NCI-H1092 treated with DMSO at 0.1 percent for 48 hours (cell line): ENCODE measurements around the gene CCDC15.

Experiments
- DNase-seq: peaks from one replicate; lab custom pipeline; 2025; lab: John Stamatoyannopoulos, UW

The CCDC15 gene, protein sequence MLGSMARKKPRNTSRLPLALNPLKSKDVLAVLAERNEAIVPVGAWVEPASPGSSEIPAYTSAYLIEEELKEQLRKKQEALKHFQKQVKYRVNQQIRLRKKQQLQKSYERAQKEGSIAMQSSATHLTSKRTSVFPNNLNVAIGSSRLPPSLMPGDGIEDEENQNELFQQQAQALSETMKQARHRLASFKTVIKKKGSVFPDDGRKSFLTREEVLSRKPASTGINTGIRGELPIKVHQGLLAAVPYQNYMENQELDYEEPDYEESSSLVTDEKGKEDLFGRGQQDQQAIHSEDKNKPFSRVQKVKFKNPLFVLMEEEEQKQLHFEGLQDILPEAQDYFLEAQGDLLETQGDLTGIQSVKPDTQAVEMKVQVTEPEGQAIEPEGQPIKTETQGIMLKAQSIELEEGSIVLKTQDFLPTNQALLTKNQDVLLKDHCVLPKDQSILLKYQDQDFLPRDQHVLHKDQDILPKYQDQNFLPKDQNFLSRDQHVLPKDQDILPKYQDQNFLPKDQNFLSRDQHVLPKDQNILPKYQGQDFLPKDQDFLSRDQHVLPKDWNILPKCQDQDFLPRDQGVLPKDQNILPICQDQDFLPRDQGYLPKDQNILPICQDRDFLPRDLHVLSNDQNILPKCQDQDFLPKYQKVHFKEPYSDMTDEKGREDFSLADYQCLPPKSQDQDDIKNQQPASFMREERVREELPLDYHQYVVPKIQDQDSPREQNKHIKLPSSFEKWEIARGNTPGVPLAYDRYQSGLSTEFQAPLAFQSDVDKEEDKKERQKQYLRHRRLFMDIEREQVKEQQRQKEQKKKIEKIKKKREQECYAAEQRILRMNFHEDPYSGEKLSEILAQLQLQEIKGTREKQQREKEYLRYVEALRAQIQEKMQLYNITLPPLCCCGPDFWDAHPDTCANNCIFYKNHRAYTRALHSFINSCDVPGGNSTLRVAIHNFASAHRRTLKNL

DNA sequence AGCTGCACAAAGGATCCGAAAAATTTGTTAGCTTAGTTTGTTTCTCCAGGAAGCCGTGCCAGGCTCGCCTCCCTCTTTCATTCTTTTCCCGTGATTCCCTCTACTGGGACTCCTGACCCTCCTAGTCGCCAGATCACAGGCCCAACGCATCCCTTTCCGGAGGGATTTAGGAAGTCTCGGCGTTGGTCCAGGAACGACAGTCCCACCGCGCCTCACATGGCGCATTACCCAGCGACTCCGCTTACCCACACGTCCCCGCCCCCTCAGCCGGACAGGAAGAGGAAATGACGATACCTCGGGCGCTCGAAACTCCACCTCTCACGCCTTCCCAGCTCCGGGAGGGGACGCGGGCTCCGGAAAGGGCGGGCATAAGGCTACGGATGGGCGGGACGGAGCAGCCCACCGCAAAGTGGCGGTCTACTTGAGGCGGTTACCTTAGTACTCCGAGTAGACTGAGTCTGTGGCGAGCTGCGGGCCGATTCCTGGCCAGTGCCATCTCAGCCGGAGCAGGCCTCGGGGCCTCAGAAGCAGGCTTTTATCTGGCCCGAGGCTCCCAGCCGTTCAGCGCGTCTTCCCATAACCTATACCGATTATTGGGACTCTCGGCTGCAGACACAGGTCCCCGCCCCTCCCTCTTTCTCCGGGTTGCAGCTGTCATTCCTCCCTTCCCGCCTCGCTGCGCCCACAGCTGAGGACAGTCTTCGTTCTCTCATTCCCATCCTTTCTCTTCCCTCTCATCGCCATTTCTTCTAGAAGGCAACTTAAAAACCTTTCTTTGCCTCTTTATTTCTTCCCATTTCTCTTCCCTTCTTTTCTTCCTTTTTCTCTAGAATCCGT is at the start of gene CCDC15:
CCDC15 (plus strand) TSS at position 450 of the 837 bp plus-strand sequence. CDS start 531 bp downstream, outside the sequence.
- DNase-seq = peak; percentile 100

DNA sequence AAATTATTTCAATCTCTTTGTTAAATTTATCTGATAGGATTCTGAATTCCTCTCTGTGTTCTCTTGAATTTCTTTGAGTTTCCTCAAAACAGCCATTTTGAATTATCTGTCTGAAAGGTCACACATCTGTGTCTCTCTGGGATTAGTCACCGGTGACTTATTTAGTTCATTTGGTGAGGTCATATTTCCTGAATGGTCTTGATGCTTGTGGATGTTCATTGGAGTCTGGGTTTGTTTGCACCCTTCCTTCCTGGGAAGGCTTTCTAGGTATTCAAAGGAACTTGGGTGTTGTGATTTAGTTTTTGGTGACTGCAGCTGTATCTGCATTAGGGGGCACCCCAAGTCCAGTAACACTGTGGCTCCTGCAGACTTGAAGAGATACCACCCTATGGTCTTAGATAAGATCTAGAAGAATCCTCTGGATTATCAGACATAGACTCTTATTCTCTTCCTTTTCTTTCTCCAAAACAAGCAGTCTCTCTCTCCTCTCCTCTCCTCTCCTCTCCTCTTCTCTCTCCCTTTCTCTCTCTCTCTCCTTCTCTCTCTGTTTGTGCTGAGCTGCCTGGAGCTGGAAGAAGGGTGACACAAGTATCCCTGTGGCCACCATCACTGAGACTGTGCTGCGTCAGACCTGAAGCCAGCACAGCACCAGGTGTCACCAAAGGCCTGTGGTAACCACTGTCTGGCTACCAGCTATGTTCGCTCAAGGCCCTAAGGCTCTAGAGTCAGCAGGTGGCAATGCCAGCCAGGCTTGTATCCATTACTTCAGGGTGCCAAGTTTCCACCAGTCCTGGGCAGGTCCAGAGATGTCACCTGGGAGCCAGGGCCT is 38.2 kb upstream of the CCDC15 start:
- DNase-seq = no peak

DNA sequence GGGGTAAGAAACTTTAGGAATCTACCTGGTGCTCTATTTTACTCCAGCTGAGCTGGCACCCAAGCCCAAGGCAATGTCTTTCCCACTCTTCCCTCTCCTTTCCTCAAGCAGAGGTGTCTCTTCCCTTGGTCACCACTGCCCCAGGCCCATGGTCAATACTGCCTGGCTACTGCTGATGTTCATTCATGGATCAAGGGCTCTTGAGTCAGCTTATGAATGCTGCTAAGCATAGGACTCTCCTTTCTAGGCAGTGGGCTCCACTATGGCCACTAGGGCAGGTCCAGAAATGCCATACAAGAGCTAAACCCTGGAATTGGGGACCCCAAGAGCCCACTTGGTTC is 37.7 kb upstream of the CCDC15 start:
- no peak for DNase-seq

DNA sequence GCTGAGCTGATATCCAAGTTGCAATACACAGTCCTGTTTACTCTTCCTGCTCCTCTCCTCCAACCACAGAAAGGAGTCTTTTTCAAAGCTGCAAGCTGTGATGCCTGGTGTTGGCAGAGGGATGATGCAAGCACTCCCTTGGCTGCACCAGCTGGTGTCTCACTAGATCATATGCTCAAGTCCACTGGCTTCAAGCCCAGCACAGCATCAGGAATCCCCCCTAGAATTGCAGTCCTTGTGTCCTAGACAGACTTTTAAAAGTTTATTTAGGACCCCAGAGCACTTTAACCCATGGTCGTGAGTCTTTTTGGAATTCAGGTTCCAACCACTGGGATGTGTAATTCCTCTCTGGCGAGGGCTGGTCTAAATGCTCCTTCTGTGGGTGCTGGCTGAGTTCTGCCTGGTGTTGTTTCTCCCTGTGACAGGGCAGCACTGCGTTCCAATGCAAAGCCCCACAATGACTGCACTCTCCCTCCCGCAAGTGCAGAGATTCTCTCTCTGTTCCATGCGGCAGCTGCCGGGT is 36.8 kb upstream of the CCDC15 start:
- DNase-seq = no peak

DNA sequence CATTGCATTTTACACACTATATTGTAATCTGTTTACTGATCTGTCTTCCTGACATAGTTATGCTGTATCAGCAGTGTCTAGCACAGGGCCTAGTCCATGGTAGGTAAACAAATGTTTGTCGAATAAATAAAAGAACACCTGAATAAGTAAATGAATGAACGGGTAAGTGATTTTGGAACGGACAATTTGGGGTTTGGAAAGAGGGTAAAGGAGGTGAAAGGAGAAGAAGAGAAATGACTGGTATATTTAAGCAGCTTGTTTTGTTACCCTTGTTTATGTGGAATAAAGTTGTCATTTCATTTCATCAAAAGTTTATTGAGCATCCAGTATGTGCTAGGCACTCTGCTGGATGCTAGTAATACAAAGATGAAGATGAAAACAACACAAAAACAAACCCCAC is 35.1 kb upstream of the CCDC15 start, which contains the start of gene HEPN1:
HEPN1 (plus strand) TSS at position 301 of the 400 bp plus-strand sequence.
- DNase-seq = no peak

DNA sequence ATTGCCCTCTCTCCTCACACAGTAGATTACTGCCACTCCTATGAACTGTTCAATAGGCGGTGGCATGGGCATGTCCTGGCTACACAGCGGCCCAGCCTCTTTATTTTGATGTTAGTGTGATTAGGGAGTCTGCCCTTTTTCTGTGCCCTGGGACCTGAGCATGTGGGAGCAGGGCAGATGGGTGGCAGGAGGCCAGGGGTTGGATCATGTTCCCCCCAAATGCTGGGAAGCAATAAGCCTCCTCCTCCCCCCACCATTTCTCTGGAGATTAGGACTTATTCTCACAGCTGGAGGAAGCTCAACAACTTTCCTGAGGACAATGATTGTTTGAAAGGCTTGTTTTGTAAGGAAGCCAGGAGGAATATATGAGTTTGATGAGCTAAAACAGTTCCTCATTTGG is 34.1 kb upstream of the CCDC15 start:
- DNase-seq = no peak

DNA sequence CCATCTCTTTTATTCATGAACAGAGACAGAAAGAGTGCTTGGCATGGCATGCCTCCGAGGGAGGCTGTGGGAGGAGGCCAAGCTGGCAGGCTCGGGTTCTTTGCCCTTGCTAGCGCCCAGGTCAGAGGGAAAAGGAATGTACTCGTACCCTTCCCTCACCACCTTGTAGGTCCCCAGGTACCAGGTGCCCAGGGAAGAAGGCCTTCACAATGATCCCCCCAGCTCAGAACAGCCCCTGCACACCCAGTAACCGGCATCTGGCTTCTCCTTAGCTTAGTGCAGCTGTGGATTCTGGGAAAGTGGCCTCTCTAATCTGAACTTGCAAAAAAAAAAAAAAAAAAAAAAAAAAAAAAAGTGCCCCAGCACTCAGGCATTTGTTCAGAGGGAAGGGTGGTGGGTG is 33.6 kb upstream of the CCDC15 start:
- DNase-seq = no peak

DNA sequence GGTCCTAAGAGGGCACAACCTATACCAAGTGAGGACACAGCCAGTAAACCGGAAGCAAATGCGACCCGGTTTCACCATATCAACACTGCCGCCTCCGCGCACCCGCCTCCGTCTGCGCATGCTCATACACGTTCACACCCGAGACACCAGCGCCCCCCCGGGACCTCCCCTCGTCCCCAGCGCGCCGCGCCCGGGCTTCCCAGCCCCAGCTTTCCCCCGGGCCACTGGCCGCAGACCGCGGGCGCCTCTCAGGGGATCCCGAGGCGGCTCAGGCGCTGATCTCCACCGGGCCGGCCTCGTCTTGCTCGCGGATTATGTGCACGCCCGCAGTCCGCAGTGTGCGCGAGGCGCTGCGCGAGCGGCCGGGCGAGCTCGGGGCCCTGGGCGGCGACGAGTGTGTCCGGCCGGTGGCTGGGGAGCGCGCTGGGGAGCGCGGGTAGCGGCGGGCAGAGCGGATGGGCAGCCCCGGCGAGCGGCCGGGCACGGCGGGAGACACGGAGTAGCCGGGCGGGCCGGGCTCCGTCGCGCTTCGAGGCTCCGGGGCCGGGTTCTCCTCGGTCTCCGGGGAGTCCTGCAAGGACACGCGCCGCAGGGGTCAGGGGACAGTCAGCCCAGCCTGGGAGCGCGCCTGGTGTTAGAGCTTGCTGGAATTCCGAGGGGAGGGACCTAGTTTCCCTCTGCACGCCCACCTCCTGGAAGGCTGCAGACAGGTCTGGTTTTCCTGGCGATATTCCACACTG is 33.0 kb upstream of the CCDC15 start:
- peak; percentile 88 for DNase-seq

DNA sequence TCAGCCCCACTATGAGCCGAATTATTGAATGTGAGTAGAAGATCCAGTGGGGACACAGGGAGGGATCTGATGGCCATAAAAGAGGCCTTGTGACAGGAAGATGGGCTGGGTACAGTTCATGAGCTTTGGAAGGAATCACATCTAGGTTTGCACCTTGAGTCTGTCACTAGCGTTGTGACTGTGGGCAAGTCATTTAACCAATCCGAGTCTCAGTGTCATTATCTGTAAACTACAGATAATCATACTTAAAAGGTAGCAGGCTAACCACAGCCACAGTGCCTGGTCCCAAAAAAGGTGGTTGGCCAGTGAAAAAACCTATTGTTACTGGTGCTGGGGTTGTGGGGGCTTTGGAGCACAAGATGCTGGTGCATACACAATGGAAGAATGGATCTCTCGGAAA is 31.2 kb upstream of the CCDC15 start:
- no peak for DNase-seq

DNA sequence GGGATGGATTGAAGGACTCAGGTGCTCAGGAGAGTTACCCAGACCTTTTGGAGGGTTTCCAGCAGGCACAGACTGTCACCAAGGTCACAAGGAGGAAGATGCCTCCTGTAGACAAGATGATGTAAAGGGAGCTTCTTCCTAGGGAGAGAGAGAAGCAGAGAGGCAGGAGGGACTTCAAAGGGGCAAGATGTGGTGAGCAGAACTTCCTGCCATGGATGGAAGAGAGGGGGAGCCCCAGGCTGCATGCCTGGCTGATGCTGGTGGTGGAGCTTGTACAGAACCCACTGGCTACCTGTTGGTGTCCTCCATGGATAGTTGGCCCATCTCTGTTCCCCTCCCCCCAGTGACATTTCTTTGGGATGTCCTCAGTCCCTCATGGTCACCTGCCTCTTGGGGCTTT is 30.7 kb upstream of the CCDC15 start:
- DNase-seq = no peak

DNA sequence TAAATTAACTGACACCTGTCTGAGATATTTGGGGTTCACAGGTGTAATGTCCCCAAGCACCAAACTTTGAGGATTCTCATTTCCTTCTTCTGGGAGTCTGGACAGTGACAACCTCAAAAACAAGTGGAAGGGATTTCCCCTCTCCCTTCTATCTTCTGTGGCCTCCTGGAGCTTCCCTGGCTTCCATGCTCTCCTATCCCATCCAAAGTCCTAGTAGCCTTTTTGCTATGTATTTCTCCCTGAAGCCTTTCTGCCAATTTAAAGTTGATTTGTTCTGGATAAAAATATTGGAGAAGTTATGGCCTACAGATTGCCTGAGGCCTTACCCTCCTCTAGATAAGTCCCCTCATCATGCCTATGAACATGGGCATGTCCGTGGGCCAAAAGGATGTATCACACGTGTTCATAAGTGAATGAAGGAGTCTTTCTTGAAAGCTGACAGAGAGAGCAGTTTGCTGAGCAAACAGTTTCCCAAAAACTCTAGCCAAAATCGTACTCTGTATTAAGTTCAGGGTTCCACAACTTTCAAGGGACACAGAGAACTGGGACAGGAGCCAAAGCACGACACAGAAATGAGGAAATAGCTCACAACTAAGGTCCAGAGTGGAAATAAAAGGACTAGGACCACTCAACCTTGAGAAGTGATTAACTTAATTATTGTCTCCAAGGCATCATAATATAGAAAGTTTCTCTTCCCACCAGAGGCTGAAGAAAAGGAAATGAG is 24.9 kb upstream of the CCDC15 start:
- DNase-seq = no peak

DNA sequence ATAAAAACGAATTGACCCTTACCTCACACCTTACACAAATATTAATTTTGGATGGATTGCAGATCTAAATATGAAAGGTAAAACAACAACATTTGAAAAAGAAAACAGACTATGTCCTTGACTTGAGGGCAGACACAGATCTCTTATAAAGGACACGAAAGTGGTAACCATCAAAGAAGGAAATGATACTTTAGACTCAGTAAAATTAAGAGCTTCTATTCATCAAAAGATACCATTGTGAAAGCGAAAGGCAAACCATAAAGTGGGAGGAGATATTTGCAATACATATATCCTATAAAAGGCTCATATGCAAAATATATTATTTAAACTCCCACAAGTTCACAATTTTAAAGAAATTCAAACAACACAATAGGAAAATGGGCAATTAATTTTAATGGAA is 23.2 kb upstream of the CCDC15 start:
- no peak for DNase-seq

DNA sequence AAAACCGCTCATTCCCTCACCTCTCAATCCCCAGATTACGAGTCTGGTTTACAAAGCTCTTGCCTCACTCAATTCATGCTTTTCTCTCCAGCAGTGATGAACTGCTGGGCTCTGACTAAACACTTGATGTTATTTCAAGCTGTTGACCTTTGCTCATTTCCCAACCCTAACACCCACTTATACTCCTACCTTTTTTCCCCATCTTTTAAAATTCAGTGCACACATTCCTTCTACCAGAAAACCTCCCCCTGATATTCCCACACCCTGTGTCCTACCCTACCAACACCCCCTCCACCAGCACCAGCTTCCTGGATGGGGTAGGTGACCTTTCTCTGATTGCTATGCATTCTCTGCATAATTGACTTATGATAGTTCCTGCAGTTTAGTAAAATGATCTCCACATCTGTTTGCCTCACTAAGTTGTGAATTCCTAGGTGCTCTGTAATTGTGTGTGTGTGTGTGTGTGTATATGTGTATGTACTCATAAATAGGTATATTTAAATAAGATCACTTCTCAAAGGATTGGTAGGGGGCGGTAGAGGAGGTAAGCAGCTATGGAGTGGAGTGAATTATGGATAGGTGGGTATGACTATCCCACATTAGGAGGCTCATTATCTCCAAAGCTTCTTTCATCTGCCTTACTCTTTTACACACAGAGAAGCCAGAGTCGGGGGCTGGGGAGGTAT is 19.0 kb upstream of the CCDC15 start:
- DNase-seq = no peak

DNA sequence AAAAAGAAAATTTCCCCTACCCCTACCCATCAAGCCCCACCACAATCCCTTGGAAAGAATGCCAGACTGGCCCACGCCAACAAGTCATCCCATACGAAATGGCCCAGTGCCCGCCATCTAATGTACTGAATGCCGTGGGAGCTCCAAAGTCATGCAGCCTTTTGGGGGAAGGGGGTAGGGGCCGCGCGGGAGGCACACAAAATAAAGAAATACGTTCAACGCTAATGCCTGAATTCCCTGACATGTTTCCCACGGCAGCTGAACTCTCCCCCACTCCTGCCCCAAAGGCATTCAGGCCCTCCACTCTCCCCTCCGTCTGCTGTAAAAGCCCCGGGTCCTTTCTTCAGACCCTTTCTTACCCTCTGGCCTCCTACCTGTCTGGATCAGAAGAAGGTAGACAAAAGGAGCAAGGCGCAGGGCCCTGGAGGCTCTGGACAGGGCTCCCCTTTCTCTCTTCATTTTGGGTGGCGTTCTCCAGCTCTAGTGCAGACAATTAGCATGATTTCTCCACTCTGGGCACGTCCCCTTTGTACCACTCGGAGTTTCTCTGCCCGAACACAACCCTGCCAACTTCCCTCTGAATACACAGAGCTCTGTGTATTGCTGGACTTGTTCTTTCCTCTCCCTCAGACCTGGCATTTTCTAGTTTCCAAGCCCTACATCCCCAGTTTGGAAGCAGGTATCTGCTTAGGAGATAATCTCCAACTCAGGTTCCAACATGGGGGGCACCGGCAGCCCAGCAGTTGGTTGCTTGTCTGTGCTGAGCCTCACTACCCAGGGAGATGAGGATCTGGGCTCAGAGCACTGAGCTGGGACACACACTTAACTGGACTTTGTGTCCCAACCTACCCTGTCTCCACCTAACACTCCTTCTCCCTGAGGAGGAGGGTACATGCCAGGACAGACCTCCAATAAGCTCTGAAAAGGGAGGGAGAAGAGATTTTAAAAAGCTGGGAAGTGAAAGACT is 18.2 kb upstream of the CCDC15 start, which contains the start of gene HEPACAM:
HEPACAM (minus strand) TSS at position 500 of the 967 bp plus-strand sequence; CDS start at position 459, 41 bp downstream.
- no peak for DNase-seq

DNA sequence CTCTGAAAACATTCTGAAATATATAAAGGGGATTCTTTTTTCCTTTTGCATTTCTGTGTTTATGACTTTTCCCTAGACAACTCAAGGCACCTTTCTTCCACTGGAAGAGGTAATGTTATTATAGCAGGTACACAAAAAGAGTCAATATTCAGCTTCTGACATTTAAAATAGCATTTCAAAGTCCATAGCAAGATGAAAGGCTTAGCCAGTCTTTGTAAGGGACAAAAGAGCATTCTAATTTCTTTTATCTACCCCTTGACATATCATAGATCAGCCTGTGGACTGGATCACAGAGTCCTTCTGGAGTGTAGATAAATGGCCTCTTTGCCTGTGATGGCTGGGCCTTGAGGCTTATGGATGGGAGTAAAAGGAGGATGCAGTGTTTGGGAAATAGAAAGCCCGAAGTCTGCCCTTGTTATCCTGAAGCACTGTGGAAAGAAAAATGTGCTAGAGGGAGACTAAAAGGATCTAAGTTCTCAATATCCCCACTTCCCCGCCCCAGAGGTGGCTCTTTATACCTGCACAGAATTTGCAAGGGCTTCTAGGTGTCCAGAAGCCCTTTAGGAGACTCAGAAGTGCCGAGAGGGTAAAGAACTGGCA is 16.6 kb upstream of the CCDC15 start:
- DNase-seq = no peak

DNA sequence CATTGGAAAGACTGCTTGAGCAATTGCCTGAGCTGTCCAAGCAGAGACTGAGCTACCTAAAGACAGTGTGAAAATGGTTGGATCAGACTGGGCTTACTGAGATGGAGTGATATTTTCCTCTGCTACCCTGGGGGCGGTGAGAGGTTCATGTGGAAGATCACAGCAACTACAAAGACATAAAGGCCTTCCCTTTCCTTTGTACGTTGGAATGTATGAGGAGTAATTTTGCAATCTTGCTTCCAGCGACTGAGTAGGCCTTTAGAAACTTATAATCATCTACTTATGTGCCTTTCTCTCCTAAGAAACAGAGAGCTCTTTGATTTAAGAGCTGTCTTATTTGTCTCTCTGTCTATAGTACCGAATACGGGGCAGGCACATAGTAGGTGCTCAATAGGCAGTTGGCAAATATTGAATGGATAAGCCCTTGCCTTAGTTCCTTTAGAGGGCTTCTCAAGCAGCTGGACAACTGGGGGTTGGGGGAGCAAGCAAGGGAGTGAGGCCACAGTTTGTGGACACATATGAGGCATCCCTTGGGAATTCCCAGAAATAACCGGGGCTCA is 15.7 kb upstream of the CCDC15 start:
- no peak for DNase-seq

DNA sequence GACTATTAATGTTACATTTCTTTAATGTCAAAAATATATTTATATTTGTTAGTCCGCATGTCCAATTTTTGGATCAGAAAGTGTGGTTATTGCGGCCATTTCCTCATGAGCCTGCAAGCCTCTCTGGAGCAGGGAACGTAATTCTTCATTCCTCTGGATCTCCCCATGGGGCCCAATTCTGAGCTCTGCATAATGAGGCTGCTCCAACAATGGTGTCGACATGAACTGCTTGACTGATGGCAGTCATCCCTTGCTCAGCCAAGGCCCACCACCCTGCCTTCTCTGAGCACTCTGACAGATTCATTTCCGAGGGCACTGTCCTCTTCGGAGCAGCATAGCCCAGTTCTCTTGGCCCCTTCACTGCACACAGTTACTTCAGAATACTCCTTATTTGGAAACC is 15.0 kb upstream of the CCDC15 start:
- no peak for DNase-seq
